ENCODE results near the gene PPARD.
A peak's percentile ranks its signal among the peaks of the same experiment; 100 is the strongest.
"Not testable (repeated sequence)": the region's sequence is repeated elsewhere in the genome, so short reads cannot be mapped to it uniquely, and the experiment has no call there.

PPARD gene

GRCh38 chr6:35413911-35414310 is 71.6 kb downstream of the PPARD start:
- no peak for DNase-seq

DNA sequence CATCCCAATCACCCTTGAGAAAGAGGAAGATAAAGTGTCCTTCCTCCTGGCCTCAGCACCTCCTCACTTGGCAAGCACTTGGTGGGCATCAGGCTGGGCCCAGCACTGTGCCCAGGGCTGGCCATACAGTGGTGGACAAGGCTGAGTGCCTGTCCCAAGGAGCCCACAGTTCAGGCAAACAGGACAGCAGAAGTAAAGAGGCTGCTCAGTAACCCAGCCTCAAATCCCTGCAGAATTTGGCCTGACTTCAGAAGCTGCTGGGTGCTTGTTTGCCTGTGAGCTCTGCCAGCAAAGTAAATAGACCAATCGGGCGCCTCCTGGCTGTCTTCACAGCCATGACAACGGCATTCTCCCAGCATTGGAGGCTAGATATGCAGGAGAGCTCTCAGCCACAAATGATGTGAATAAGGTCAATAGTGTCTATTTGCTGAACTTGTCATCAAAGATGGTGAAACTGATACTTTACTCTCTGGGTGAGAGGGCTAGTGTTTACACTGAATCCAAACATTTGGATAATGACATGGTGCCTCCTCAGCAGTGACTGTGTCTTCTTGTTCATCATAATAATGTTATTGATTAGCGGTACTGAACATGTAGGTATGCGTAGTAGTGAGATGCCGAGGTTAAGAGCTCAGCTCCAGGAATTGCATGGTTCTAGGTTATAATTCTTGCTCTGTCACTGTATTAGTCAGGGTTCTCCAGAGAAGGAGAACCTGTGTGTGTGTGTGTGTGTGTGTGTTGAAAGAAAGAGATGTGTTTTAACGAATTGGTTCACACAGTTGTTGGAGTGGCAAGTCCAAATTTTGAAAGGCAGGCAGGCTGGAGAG is 72.9 kb downstream of the PPARD start:
- peak; percentile 29 for DNase-seq

DNA sequence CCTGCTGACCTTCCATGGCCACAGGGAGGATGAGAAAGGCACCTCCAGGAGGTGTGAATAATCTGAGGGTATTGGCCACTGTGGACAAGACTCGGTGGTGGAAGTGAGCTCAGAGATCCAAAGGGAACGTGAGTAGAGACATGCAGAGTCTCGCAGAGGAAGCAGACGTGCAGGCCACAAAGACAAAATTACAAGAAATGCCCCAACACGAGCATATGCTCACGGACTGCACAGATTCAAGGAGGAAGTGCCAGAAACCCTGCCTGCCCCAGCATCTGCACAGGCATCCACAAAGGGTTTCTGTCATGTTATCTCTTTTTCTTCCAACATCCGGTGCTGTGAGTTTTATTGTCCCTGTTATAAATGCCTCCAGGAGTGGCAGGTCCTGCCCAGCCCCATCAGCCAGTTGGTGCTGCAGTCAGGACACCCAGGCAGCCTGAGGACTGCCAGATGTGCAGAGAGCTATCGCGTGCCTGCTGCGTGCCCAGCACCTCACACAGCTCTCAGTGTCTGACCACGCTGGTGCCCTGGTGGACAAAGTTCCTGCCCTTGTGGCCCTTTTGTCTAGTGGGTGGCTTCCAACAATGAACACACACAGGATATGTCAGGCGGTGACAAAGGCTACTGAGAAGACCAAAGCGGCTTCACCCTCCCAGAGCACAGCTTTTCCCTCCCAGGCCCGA is 75.8 kb downstream of the PPARD start:
- DNase-seq: no peak

- DNase-seq: no peak
These were observed 77.1 kb downstream of the PPARD start for GRCh38 chr6:35419417-35419816.

DNA sequence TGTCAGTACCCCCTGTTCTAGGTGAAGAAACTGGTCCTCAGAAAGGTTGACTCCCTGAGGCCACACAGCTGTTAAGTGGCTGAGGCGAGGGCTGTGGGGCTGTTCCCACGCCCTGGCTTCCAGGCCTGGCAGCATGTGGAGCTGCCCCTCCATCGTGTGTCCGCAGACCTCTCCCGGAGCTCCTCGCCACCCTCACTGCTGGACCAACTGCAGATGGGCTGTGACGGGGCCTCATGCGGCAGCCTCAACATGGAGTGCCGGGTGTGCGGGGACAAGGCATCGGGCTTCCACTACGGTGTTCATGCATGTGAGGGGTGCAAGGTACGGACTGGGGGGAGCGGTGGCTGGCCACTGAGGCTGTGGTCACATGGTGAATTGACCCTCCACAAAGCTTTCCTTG is 77.6 kb downstream of the PPARD start:
- DNase-seq: no peak

GRCh38 chr6:35425284-35425683 is 82.9 kb downstream of the PPARD start:
- DNase-seq: peak; percentile 81

DNA sequence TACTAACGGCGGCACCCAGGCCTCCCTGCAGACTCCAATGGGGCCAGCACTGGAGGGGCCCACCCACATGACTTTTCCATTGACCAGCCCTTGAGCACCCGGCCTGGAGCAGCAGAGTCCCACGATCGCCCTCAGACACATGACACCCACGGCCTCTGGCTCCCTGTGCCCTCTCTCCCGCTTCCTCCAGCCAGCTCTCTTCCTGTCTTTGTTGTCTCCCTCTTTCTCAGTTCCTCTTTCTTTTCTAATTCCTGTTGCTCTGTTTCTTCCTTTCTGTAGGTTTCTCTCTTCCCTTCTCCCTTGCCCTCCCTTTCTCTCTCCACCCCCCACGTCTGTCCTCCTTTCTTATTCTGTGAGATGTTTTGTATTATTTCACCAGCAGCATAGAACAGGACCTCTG is 83.7 kb downstream of the PPARD start:
- DNase-seq: no peak

DNA sequence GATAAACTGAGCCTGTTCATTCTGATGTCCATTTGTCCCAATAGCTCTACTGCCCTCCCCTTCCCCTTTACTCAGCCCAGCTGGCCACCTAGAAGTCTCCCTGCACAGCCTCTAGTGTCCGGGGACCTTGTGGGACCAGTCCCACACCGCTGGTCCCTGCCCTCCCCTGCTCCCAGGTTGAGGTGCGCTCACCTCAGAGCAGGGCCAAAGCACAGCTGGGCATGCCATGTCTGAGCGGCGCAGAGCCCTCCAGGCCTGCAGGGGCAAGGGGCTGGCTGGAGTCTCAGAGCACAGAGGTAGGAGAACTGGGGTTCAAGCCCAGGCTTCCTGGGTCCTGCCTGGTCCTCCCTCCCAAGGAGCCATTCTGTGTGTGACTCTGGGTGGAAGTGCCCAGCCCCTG is 85.1 kb downstream of the PPARD start:
- no peak for DNase-seq

GRCh38 chr6:35427851-35428321 is 85.5 kb downstream of the PPARD start:
- DNase-seq: no peak

DNA sequence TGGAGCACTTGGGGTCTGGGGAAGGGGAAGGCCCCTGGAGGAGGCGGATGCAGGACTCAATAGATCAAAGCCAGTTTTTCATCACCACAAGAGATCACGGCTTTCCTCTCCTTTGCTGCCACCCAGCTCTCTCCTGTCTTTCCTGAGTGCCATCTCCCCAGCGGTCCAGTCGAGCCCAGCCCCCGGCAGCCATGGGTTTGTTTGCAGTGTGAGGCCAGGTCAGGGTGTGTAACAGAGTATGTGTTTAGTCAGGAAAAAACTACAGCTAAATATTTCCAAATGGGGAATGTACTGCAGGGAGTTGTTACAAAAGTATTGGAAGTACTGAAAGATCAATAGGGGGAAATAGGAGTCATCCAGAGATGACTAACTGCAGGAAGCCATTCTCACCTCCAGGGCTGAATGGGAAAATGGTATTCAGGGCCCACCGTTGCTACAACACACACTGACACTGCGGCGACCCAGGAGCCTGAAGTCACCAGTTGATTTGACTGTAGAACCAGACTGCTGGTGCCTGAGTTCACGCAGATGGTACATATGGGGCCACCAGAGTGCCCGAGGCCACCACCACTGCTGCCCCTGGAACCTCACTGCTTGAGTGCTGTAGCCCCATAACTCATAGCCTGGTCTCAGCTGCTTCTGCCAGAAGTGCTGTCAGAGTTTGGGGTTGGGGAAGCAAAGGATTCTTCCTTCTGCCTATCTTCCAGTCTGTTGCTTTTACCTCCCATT is 86.2 kb downstream of the PPARD start:
- no peak for DNase-seq

DNA sequence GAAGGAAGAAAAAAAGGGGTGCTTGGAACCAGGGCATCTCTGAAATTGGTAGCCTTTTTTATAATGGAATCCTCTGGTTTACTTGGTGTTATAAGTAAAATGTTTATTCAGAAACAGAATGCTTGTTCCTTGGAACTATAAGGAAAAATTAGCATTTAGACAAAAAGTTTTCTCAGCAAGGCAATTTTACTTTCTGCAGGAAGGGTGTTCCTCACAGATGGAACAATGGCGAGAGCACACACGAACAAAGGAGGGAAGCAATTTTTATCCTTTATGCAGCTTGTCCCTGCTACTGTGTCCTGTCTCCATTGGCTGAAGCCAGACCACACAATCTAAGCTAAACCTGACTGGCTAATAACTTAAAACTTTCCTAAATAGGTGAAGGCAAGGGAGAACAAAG is 87.1 kb downstream of the PPARD start:
- DNase-seq: no peak

- no peak for DNase-seq
These were observed 89.9 kb downstream of the PPARD start for GRCh38 chr6:35432291-35432690.

DNA sequence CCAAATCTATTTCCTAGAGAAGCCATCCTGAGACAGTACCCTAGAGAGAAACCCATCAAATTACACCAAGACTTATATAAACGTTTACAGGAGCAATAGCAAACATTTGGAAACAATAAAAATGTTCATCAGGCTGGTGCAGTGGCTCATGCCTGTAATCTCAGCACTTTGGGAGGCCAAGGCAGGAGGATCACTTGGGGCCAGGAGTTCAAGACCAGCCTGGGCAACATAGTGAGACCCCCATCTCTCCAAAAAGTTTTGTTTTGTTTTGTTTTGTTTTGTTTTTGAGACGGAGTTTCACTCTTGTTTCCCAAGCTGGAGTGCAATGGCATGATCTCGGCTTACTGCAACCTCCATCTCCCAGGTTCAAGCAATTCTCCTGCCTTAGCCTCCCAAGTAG is 90.3 kb downstream of the PPARD start:
- DNase-seq: not testable (repeated sequence)

DNA sequence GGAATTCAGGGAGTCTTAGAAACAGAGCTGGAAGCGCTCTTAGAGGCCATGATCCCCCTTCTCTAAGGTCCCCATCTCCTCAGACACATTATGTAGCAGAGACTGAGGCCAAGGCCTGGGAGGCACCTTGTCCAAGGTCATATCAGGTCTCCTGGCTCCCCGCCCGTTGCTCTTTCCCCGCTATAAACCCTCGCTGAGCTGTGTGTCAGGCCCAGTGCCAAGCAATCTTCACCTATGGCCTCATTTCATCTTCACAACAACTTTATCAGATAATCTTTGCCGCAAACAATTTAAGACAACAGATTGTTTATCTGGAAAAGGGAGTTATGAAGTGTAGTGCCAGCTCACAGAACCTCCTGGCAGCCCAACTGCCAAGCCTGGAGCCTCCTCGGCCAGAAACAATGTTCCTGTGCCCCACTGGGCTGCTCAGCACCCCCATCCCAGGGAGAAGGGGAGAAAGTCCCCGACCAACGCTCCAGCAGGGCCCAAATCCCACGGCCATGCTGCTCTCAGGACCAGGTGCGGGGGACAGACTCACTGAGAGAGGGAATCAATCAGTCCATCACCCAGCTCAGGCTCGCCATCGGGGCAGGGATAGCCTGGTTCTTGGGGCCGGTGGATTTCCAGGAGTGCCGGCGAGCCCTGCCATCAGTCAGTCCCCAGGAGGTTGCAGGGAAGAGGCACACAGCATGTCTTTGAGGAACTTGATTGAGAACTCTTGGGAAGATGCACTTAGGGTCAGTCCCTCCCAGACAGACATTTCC is 92.9 kb downstream of the PPARD start:
- DNase-seq: no peak

DNA sequence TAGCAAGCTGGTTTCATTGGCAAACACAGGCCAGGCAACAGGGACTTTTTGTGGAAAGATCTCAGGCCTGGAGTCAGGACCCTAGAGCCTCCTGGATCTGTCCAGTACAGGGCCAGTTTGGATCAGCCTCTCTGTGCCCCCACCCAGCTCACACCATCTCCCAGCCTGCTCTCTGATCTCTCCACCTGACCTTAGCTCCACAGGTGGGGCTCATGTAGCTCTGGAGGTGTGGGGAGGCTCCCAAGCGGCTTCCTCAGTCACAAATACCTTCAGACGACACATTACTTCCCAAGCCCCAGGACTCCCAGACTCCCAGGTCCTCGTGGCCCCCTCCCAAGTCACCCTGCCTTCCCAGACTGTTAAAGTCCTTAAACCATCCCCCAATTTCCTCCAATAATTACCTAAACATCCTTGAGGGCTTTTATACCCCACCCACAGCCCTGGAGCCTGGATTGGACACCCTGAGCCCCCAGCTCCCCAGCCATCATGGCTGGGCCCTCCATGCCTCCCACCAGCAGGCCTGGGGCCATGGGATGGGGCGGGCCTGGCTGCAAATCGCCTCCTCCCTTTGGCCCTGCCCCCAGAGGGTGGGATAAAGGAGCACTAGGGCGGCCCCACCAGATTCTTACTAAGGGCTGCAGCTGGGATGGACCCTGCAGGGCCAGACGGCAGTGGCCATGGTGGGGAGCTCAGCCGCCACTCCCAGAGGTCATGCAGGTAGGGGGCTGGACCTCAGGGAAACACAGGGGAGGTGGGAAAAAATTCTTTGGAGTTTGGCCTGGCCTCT is 93.9 kb downstream of the PPARD start:
- DNase-seq: no peak

GRCh38 chr6:35438378-35439065 is 96.2 kb downstream of the PPARD start:
- DNase-seq: not testable (repeated sequence)

DNA sequence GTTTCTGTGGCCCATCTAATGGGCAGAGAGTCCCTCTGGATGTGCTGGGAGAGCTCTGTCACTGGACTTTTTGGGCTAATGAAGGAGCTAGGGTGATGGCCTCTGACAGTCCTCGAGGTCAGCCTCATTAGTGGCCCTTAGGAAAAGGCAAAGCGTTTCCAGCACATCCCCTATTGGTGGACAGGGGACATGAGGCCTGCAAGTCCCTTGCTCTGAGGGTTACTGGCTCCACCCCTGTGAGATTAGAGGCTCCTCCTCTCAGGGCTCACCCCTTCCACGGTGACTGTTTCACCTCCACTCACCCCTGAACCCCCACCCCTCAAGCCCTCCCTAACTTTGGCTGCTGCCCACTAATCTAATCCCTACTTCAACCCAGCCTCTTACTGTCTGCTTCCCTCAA is 97.0 kb downstream of the PPARD start:
- no peak for DNase-seq

DNA sequence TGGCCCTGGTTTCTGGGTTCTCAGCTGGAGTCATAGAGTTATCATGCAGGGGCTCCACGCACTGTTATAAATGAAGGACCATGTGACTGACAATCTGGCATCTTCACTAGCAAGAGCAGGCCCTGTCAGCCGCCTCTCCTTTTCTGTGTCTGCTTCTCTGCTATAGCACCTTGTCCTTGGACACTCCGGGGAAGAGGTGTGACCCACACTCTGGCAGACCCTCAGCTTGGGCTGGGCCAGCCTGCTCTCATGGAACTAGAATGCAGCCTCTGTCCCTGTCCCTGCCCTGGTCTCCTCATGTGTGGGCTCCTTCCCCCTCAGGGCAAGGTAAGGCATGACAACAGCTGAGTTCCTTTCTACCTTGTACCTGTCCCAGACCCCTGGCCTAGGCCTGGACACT is 98.8 kb downstream of the PPARD start:
- no peak for DNase-seq

DNA sequence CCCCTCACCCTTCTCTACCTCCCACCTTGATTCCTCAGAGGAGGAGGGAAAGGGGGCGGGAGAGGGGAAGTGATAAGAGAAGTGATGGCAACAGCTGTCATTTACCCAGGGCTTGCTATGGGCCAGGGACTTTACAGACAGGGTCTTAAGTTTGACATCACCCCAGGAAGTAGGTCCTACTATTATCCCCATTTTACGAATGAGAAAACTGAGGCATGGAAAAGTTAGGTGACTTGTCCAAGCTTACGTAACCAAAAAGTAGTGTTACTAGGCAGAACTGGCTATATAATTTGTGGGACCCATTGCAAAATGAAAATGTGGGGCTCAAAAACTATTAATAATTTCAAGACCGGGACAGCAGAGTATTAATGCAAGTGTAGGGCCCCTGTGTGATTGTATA is 99.3 kb downstream of the PPARD start:
- DNase-seq: no peak

GRCh38 chr6:35442693-35443092 is 100.3 kb downstream of the PPARD start:
- no peak for DNase-seq

- no peak for DNase-seq
These were observed 101.1 kb downstream of the PPARD start for GRCh38 chr6:35443341-35444030.
